ENCODE results near the gene DGKB.

The DGKB gene

GRCh38 chr7:14688208-14688607 is 214.3 kb downstream of the DGKB start:
- DNase-seq (ENCODE audit: low read depth) = no peak

GRCh38 chr7:14687777-14688176 is 214.8 kb downstream of the DGKB start:
- DNase-seq (ENCODE audit: low read depth) = no peak

GRCh38 chr7:14687241-14687640 is 215.3 kb downstream of the DGKB start:
- DNase-seq (ENCODE audit: low read depth) = no peak

- no peak for DNase-seq (ENCODE audit: low read depth)
Measured at GRCh38 chr7:14685167-14685566, 217.4 kb downstream of the DGKB start.

GRCh38 chr7:14682910-14683465 is 219.6 kb downstream of the DGKB start:
- no peak for DNase-seq (ENCODE audit: low read depth)

GRCh38 chr7:14676896-14677295 is 225.7 kb downstream of the DGKB start:
- no peak for DNase-seq (ENCODE audit: low read depth)

GRCh38 chr7:14673202-14673601 is 229.3 kb downstream of the DGKB start:
- no peak for DNase-seq (ENCODE audit: low read depth)

- DNase-seq (ENCODE audit: low read depth) = no peak
Measured at GRCh38 chr7:14666913-14667312, 235.6 kb downstream of the DGKB start.

- DNase-seq (ENCODE audit: low read depth) = no peak
Measured at GRCh38 chr7:14666304-14666703, 236.2 kb downstream of the DGKB start.

- DNase-seq (ENCODE audit: low read depth) = no peak
Measured at GRCh38 chr7:14639801-14640200, 262.8 kb downstream of the DGKB start.

GRCh38 chr7:14639329-14639728 is 263.2 kb downstream of the DGKB start:
- DNase-seq (ENCODE audit: low read depth) = no peak

- DNase-seq (ENCODE audit: low read depth) = no peak
Measured at GRCh38 chr7:14637968-14638367, 264.6 kb downstream of the DGKB start.

GRCh38 chr7:14635955-14636354 is 266.6 kb downstream of the DGKB start:
- no peak for DNase-seq (ENCODE audit: low read depth)

GRCh38 chr7:14630048-14630447 is 272.5 kb downstream of the DGKB start:
- no peak for DNase-seq (ENCODE audit: low read depth)

GRCh38 chr7:14628516-14628915 is 274.0 kb downstream of the DGKB start:
- DNase-seq (ENCODE audit: low read depth) = no peak

GRCh38 chr7:14626076-14626475 is 276.5 kb downstream of the DGKB start:
- no peak for DNase-seq (ENCODE audit: low read depth)

- no peak for DNase-seq (ENCODE audit: low read depth)
Measured at GRCh38 chr7:14622559-14622958, 280.0 kb downstream of the DGKB start.

- peak; percentile 2 for DNase-seq (ENCODE audit: low read depth)
Measured at GRCh38 chr7:14606101-14606500, 296.4 kb downstream of the DGKB start.

GRCh38 chr7:14604606-14605005 is 297.9 kb downstream of the DGKB start:
- no peak for DNase-seq (ENCODE audit: low read depth)

GRCh38 chr7:14602851-14603250 is 299.7 kb downstream of the DGKB start:
- DNase-seq (ENCODE audit: low read depth) = no peak

GRCh38 chr7:14600766-14601367 is 301.7 kb downstream of the DGKB start:
- no peak for DNase-seq (ENCODE audit: low read depth)

- DNase-seq (ENCODE audit: low read depth) = peak; percentile 18
Measured at GRCh38 chr7:14598978-14599377, 303.6 kb downstream of the DGKB start.

GRCh38 chr7:14596421-14596820 is 306.1 kb downstream of the DGKB start:
- peak; percentile 3 for DNase-seq (ENCODE audit: low read depth)

- DNase-seq (ENCODE audit: low read depth) = no peak
Measured at GRCh38 chr7:14590206-14590605, 312.3 kb downstream of the DGKB start.
